IMR-90 (cell line): ENCODE data around the gene ITGA5. TPM values are rescaled to one million over a fixed set of nuclear protein-coding genes. Genes with fewer than 3 reads are reported as not detected.

Experiments
- ATAC-seq: fragments of 200-7000 bp; cut with Tn5 transposase; 2 replicates; pipeline ENCODE4 v1.9.1; 2020; ENCODE audit warnings: low read depth, mild to moderate bottlenecking, moderate library complexity
- BruUV-seq: library from RNA; stranded (reverse); fragments of 400-500 nt; replicated peaks from 2 replicates; lab custom pipeline; 2021; lab: Mats Ljungman, UMichigan
- CTCF ChIA-PET: fragments of 300-600 bp; formaldehyde crosslinking; extraction: SDS; loops from one replicate; lab custom pipeline; 2021; ENCODE audit warnings: antibody characterized with exemption; lab: Yijun Ruan, JAX
- POLR2A ChIA-PET: fragments of 300-600 bp; sonication (Branson Sonifier 250); formaldehyde crosslinking; loops from one replicate; lab custom pipeline; 2022; ENCODE audit warnings: antibody characterized with exemption; ENCODE audit not compliant: unreplicated experiment; lab: Charles Lee
- DNase-seq: peaks from one replicate; pipeline ENCODE4 v3.0.0; 2013
- H2AFZ ChIP-seq: replicated peaks from 2 replicates; pipeline ENCODE3; 2013; ENCODE audit warnings: low read length, mild to moderate bottlenecking; ENCODE audit not compliant: poor library complexity
- H2AK5ac ChIP-seq: 2 replicates; pipeline ENCODE4 v1.6.1; 2013; ENCODE audit warnings: low read depth, low read length, inconsistent platforms
- H2AK9ac ChIP-seq: replicated peaks from 2 replicates; pipeline ENCODE3; 2013; ENCODE audit warnings: mild to moderate bottlenecking, low read depth, low read length, moderate library complexity; ENCODE audit not compliant: poor library complexity
- H2BK120ac ChIP-seq: 2 replicates; pipeline ENCODE4 v1.6.1; 2013; ENCODE audit warnings: low read depth, low read length, inconsistent platforms
- H2BK15ac ChIP-seq: 3 replicates; pipeline ENCODE4 v1.6.1; 2013; ENCODE audit warnings: low read depth, low read length, inconsistent platforms
- H2BK20ac ChIP-seq: 2 replicates; pipeline ENCODE4 v1.6.1; 2013; ENCODE audit warnings: low read depth, mild to moderate bottlenecking, inconsistent platforms, low read length, moderate library complexity
- H2BK5ac ChIP-seq: 2 replicates; pipeline ENCODE4 v1.6.1; 2013; ENCODE audit warnings: mild to moderate bottlenecking, low read depth, low read length, inconsistent platforms; ENCODE audit not compliant: poor library complexity, severe bottlenecking
- H3K14ac ChIP-seq: replicated peaks from 2 replicates; pipeline ENCODE4 v1.6.1; 2013; ENCODE audit warnings: low read depth, low read length, inconsistent platforms
- H3K18ac ChIP-seq: 2 replicates; pipeline ENCODE4 v1.6.1; 2013; ENCODE audit warnings: low read depth, low read length, control low read depth
- H3K23ac ChIP-seq: 2 replicates; pipeline ENCODE4 v1.6.1; 2013; ENCODE audit warnings: low read depth, low read length, inconsistent platforms
- H3K27ac ChIP-seq: 2 replicates; pipeline ENCODE4 v1.5.1; 2013; ENCODE audit warnings: mild to moderate bottlenecking, control low read depth, low read length; ENCODE audit not compliant: insufficient read depth
- H3K27me3 ChIP-seq: 2 replicates; pipeline ENCODE4 v1.6.1; 2013; ENCODE audit warnings: low read length; ENCODE audit not compliant: control insufficient read depth, insufficient read depth
- H3K36me3 ChIP-seq: 2 replicates; pipeline ENCODE4 v1.6.1; 2013; ENCODE audit warnings: low read length, mixed read lengths; ENCODE audit not compliant: control insufficient read depth, insufficient read depth
- H3K4ac ChIP-seq: 2 replicates; pipeline ENCODE4 v1.6.1; 2013; ENCODE audit warnings: low read depth, low read length, inconsistent platforms
- H3K4me1 ChIP-seq: 2 replicates; pipeline ENCODE4 v1.6.1; 2013; ENCODE audit warnings: low read length, mixed read lengths; ENCODE audit not compliant: control insufficient read depth, insufficient read depth
- H3K4me2 ChIP-seq: 2 replicates; pipeline ENCODE4 v1.6.1; 2013; ENCODE audit warnings: low read depth, mild to moderate bottlenecking, control low read depth, low read length, moderate library complexity
- H3K4me3 ChIP-seq: 2 replicates; pipeline ENCODE4 v1.5.1; 2013; ENCODE audit warnings: low read depth, mild to moderate bottlenecking, control low read depth, low read length, moderate library complexity; ENCODE audit not compliant: insufficient read depth
- H3K56ac ChIP-seq: 2 replicates; pipeline ENCODE4 v1.6.1; 2013; ENCODE audit warnings: low read length, inconsistent platforms; ENCODE audit not compliant: insufficient read depth; ENCODE audit errors: extremely low read depth
- H3K79me1 ChIP-seq, 2 experiments: 2 replicates each; pipeline ENCODE4 v1.6.1; 2013; ENCODE audit warnings: low read length in 2 of 2, inconsistent platforms in 1 of 2, low read depth in 1 of 2
- H3K9ac ChIP-seq: 2 replicates; pipeline ENCODE4 v1.6.1; 2013; ENCODE audit warnings: low read depth, low read length, control low read depth
- H3K9me1 ChIP-seq: 2 replicates; pipeline ENCODE4 v1.6.1; 2013; ENCODE audit warnings: low read length, inconsistent platforms; ENCODE audit not compliant: insufficient read depth
- H3K9me3 ChIP-seq: 2 replicates; pipeline ENCODE4 v1.6.1; 2013; ENCODE audit warnings: low read length; ENCODE audit not compliant: control insufficient read depth, insufficient read depth
- H4K20me1 ChIP-seq: 2 replicates; pipeline ENCODE4 v1.6.1; 2013; ENCODE audit warnings: low read length, inconsistent platforms; ENCODE audit not compliant: insufficient read depth
- H4K5ac ChIP-seq: 2 replicates; pipeline ENCODE4 v1.6.1; 2013; ENCODE audit warnings: mild to moderate bottlenecking, low read depth, low read length, control low read depth
- H4K8ac ChIP-seq, 2 experiments: 2 replicates each; pipeline ENCODE4 v1.6.1; 2013; ENCODE audit warnings: low read depth in 2 of 2, low read length in 2 of 2, control low read depth in 1 of 2, inconsistent platforms in 1 of 2
- H4K91ac ChIP-seq: 2 replicates; pipeline ENCODE4 v1.6.1; 2013; ENCODE audit warnings: low read depth, low read length, inconsistent platforms; ENCODE audit not compliant: insufficient read depth
- MXI1 ChIP-seq: IDR thresholded peaks from 2 replicates; pipeline ENCODE4 v1.6.1; 2012; ENCODE audit warnings: low read depth, mild to moderate bottlenecking, low read length, moderate library complexity, borderline replicate concordance
- RFX5 ChIP-seq: IDR thresholded peaks from 2 replicates; pipeline ENCODE4 v1.8.0; 2012; ENCODE audit warnings: low read depth, mild to moderate bottlenecking, low read length, moderate library complexity
- WGBS, 2 experiments: methylation state at CpG; one replicate each; pipeline versions ENCODE4 v1.1.5 to v1.1.7; 2013; ENCODE audit warnings: missing lambda C conversion rate in 2 of 2; ENCODE audit not compliant: insufficient read length in 1 of 2; ENCODE audit errors: extremely low coverage in 2 of 2; 5-methylcytosine and 5-hydroxymethylcytosine counted together
- dilution Hi-C: fragments of 300-500 bp; cut with HindIII; formaldehyde crosslinking; loops from one replicate; pipeline ENCODE4 v1.14.3; 2018; ENCODE audit warnings: low sequenced_read_pairs; ENCODE audit not compliant: unreplicated experiment
- in situ Hi-C: fragments of 300-500 bp; cut with MboI; formaldehyde crosslinking; loops from 3 replicates; pipeline ENCODE4 v1.14.3; 2019; ENCODE audit warnings: low sequenced_read_pairs, inconsistent platforms, mixed read lengths
- intact Hi-C: fragments of 100-400 bp; cut with micrococcal nuclease; formaldehyde crosslinking; loops from 2 replicates; pipeline ENCODE4 v1.10.0; 2022
- polyA plus RNA-seq, 3 experiments: library from polyadenylated mRNA; depleted of rRNA; stranded (reverse); fragments of >200 nt; gene quantifications; 2 replicates each; pipeline ENCODE4 v1.2.3, GENCODE V29; 2012; ENCODE audit warnings: low replicate concordance in 1 of 3
- total RNA-seq: library from RNA; depleted of rRNA; stranded (reverse); fragments of >200 nt; gene quantifications from 2 replicates; pipeline ENCODE4 v1.2.3, GENCODE V29; 2012

Gene ITGA5
- total and polyA plus RNA-seq, 2 of the 4 experiments (the other 2 are of a cell fraction), result 159 to 259 TPM

DNA sequence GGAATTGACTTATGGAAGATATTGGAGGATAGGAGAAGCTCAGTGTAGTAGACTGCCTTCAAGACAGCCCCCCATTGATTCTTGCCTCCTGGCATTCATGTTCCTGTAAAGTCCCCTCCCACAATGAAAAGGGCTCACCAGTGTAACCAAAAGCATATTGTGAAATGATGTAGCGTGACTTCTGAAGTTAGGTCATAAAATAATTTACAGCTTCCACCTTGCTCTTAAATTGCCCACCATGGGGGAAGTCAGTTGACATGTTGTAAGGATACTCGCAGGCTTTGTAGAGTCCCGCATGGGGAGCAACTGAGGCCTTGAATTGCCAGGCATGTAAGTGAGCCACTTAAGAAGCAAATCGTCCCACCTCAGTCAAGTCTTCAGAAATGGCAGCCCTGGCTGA is 29.3 kb upstream of the ITGA5 start:
- Histone ChIP-seq H4K20me1 (no peaks in the 10 kb centered on the region), H2BK5ac (no peak overlapping the region), H2BK15ac (no peak overlapping the region), H3K79me1 (no peaks in the 10 kb centered on the region), H3K4me3 (no peak overlapping the region), H2AK5ac (no peak overlapping the region), H4K8ac (no peak overlapping the region), H3K36me3 (no peaks in the 10 kb centered on the region), H2BK120ac (no peak overlapping the region), H3K9ac (no peak overlapping the region), H3K27me3 (peaks cover 40% of the 10 kb centered on the region), H3K9me3 (no peaks in the 10 kb centered on the region), H2AK9ac (no peak overlapping the region), H3K23ac (no peak overlapping the region), H4K91ac (no peak overlapping the region), H4K5ac (no peak overlapping the region), H2BK20ac (no peak overlapping the region), H2AFZ (no peak overlapping the region), H3K4ac (no peak overlapping the region), H3K9me1 (no peaks in the 10 kb centered on the region), H3K56ac (no peak overlapping the region), H3K18ac (no peak overlapping the region), H3K4me2 (no peak overlapping the region), H3K27ac (no peak overlapping the region), H3K4me1 (no peaks in the 10 kb centered on the region), H3K14ac (no peak overlapping the region)
- DNase-seq, result no peak
- in situ Hi-C loops, result no loop called here
- TF ChIP-seq RFX5, result no peak
- TF ChIP-seq MXI1, result no peak
- intact Hi-C loops, result no loop called here
- CTCF ChIA-PET, result interaction anchor here (0.6 kb wide), 1 partner anchor 195 kb away, joined by 3 read pairs; no protein-coding TSS in a partner anchor
- dilution Hi-C loops, result no loop called here
- no peak for ATAC-seq
- 44% methylated on average over 2 of the region's 4 CpGs; no CpG with 5 or more reads in 1 of the 2 experiments for WGBS, 2 experiments
- no TSS peak for BruUV-seq
- POLR2A ChIA-PET, result no interaction called here
